HG02981 (cell line): Measurements from ENCODE around the gene RUNX3.
"Not testable (repeated sequence)": the region's sequence is repeated elsewhere in the genome, so short reads cannot be mapped to it uniquely, and the experiment has no call there.

Experiments
- ATAC-seq: cut with Tn5 transposase; IDR thresholded peaks from one replicate; pipeline ENCODE4 v1.9.1; 2021; ENCODE audit warnings: mild to moderate bottlenecking, moderate library complexity; ENCODE audit not compliant: unreplicated experiment

The RUNX3 gene

GRCh38 chr1:24903011-24903461, 27.0 kb downstream of the RUNX3 start:
- ATAC-seq, result no peak

- ATAC-seq, result no peak
Observed at GRCh38 chr1:24902471-24902891, 27.6 kb downstream of the RUNX3 start.

GRCh38 chr1:24901791-24902470, 28.1 kb downstream of the RUNX3 start:
- ATAC-seq, result no peak

- no peak for ATAC-seq
Observed at GRCh38 chr1:24900985-24901781, 28.9 kb downstream of the RUNX3 start.

GRCh38 chr1:24900486-24900849, 29.6 kb downstream of the RUNX3 start:
- ATAC-seq, result no peak

GRCh38 chr1:24899581-24900485, 30.2 kb downstream of the RUNX3 start:
- ATAC-seq, result no peak

- no peak for ATAC-seq
Observed at GRCh38 chr1:24898909-24899439, 31.1 kb downstream of the RUNX3 start.

GRCh38 chr1:24898152-24898908, 31.7 kb downstream of the RUNX3 start:
- no peak for ATAC-seq

- no peak for ATAC-seq
Observed at GRCh38 chr1:24897263-24898151, 32.6 kb downstream of the RUNX3 start.

- no peak for ATAC-seq
Observed at GRCh38 chr1:24896596-24897262, 33.3 kb downstream of the RUNX3 start.

- no peak for ATAC-seq
Observed at GRCh38 chr1:24896176-24896575, 33.9 kb downstream of the RUNX3 start.

GRCh38 chr1:24895511-24895910, 34.6 kb downstream of the RUNX3 start:
- no peak for ATAC-seq

GRCh38 chr1:24894002-24894401, 36.1 kb downstream of the RUNX3 start:
- no peak for ATAC-seq

GRCh38 chr1:24893431-24893830, 36.6 kb downstream of the RUNX3 start:
- no peak for ATAC-seq

- no peak for ATAC-seq
Observed at GRCh38 chr1:24892188-24893153, 37.6 kb downstream of the RUNX3 start.

- not testable (repeated sequence) for ATAC-seq
Observed at GRCh38 chr1:24891367-24891766, 38.7 kb downstream of the RUNX3 start.

GRCh38 chr1:24890887-24891286, 39.2 kb downstream of the RUNX3 start:
- no peak for ATAC-seq
